Stimulated activated CD8-positive, alpha-beta memory T cell treated with anti-CD3 and anti-CD28 coated beads, Interleukin-4, amount 100 ng/mL, for 1 hour (primary cell): Measurements from ENCODE around the gene NEK6.

ENCODE experiments used
- DNase-seq, 2 donors: peaks; one replicate each; pipeline ENCODE4 v3.0.0-alpha.2; 2020; ENCODE audit warnings: low read depth in 2 of 2, low spot score in 1 of 2

The NEK6 gene

GRCh38 chr9:124260769-124261603 is 3.2 kb downstream of the NEK6 start:
- no peak for DNase-seq

DNA sequence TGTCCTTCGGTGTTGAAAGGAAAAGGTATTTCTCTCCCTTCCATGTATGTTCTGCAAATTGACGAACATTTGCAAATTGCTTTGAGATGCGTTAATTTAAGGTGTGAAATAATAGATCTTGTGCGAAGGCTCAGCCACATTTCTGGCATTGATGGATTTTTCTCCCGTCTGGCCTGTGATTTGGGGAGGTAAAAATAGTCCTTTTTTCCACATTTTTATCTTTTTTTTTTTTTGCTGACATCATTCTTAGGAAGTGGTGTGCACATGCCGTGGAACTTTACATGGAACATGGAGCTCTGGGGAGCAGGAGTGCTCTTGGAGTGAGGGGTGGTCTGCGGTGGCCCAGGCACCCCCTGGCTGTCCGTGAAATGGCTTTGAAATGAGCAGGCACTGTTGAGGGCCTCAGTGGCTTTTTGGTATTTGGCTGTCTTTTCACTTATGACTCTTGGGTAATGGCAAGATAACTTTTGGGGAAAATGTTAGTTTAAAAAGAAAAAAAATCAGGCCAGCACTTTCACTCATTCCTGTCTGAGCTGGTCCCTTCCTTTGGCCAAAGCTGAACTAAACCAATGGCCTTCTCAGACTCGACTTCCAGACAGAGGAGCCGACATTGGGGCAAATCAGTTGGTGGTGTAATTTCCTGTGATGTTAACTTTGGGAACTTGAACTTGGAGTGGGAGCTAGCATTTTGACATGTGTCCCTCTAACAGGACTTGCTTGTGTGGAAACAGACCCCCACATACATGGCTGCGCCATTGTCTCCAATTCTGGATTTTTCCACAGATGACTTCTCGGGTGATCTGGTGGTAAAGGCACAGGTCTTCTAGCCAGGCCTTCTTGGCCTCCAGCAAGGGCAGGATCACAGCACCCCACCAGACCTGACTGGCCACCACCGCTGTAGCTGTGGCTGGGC is 4.2 kb downstream of the NEK6 start:
- no peak for DNase-seq

DNA sequence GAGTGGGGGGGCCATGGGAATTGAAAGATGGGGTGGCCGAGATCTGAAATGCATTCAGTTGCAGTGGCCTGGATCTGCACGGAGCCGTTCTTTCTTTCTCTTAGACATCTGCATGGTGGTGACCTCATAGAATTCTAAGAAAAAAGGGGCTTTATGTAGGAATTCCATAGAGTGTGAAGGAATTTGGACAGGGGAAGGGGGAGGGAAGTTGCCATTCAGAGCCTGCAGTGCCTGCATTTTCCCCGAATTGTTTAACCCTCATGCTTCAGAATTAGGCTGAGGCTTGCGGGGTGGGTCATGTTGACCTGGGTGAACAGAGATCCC is 4.9 kb downstream of the NEK6 start:
- no peak for DNase-seq

- no peak for DNase-seq
Measured at GRCh38 chr9:124263213-124263612, 5.5 kb downstream of the NEK6 start.

DNA sequence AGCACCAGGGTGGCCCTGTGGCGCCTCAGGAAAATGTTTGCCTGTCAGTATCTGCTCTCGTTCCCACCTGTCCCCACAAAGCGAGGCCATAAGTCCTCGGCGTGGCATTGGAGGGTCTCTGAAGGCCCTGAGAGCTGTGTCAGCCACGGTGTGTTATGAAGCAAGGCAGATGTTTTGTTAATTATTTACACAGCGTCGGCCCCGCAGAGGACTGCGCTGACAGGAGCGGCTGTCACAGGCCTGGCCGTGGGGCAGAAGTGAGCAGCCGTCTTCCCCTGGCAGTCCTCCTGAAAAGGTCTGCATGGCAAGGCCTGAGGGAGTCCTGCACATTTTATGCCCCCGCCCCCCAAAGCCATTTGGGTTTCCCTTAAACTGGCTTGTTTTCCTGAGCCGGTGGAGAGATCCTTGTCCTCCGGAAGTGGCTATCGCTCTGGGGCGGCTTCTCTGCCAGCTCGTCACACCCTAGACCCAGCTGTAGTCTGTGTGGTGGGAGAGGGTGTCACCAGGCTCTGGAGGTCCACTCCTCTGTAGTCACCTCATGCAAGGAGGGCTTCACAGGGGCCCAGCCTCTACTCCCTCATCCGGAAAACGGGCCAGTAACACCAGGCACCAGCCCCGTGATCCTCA is 6.2 kb downstream of the NEK6 start:
- no peak for DNase-seq

GRCh38 chr9:124264823-124265233 is 7.1 kb downstream of the NEK6 start:
- DNase-seq = no peak

DNA sequence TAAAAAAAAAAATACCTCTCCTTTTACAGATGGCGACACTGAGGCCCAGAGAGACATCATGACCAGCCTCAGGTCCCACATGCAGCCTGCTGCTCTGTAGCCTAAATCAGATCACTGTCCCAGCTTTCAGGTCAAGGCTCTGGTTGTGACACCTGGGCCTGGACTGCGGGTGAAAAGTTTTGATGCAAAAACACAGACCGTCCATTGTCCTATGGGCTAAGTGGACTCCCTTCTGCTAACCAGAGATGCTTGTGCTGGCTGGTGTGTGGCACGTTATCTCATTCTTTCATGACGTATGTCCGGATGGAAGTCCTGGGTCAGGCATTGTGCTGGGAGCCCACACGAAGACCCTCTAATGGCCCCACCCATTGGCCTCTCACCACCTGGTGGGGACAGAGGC is 7.8 kb downstream of the NEK6 start:
- no peak for DNase-seq

DNA sequence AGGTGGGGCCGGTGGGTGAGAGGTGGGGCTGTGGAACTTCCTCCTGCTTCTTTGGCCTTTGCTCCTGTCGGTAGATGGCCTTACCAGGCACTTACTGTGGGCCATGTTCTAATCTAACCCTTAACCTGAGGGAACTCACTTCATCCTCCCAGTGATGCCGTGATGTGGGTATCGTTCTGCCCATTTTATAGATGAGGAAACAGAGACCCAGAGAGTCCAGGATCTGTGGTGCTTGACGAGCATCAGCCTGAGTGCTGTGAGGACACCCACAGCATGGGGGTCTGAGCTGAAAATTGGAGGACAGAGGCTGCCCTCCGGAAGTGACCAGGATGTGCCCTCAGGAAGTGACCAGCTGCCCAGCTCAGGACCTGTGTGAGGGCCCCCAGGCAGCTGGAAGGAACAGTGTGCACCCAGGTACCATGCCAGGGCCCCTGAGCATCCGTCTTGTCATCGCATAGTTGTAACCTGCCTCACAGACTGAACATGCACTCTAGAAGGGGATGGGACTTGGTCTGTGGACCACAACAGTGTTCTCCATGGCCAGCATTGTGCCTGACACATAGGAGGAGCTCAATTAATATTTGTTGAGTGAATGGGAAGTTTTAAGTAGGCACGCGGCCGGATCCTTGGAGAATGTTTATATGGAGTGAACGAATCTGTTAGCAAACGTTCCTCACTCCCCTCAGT is 8.5 kb downstream of the NEK6 start:
- no peak for DNase-seq

- DNase-seq = no peak
Measured at GRCh38 chr9:124266826-124267201, 9.1 kb downstream of the NEK6 start.

DNA sequence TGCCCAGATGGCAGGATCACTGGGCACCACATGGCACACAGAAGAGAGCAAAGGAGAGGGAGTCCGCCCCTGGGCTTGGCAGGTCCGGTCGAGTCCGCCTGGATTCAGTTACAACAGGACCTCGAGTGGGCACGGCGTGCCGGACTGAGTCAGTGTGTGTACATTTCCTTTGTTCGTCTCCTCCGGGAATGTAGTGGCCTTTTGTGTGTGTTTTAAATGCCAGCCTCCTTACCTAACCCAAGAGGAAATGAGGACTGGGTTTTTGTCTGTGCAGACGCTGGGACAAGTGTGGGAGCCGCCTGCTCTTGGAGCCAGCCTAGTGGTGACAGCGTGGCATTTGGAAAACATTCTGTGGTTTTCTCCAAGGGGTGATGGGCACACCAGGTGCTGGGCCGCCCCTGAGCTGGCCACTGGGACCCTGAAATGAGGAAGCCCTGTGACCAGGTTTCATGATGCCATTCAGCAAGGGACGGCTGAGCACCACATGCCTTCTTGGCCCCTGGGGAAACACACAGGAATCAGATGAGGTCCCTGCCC is 9.6 kb downstream of the NEK6 start:
- no peak for DNase-seq

GRCh38 chr9:124268248-124268647 is 10.5 kb downstream of the NEK6 start:
- DNase-seq = no peak

DNA sequence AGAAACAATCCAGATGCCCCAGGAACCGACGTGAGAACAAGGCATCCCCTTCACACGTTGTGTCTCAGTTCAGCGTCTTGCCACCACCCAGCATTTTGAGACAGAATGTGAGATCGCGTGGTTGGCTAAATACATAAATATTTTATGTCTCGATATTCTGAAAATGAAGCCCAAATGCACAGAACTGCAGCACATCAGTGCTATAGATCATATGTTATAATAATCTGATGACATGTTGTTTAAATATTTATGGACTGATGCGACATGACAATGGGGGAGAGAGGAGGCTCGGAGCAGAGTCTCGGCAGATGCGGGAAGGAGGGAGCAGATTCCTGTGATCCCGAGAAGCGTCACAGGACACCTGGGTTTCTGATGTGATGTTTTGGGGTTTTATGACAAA is 10.9 kb downstream of the NEK6 start:
- no peak for DNase-seq

- no peak for DNase-seq
Measured at GRCh38 chr9:124269556-124269955, 11.8 kb downstream of the NEK6 start.

- no peak for DNase-seq
Measured at GRCh38 chr9:124270504-124271335, 13.0 kb downstream of the NEK6 start.

GRCh38 chr9:124271660-124272059 is 13.9 kb downstream of the NEK6 start:
- no peak for DNase-seq

DNA sequence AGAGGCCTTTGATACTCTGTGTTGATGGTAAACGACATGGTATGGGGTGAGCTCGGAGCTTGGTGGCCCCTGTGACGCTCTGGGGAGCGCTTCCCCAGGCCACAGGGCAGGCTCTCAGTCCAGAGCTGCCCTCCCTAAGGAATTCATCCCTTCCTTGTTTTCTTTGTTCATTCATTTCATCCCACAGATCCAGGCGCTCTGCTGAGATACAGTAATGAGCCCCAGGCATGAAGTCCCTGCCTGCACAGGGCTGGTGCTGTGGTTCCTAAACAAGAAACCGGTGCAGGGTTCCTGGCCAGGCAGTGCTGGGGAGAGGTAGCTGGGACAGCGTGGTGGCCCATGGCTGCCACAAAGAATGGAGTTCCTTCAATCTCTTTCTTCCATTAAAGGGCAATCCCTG is 14.4 kb downstream of the NEK6 start:
- no peak for DNase-seq

DNA sequence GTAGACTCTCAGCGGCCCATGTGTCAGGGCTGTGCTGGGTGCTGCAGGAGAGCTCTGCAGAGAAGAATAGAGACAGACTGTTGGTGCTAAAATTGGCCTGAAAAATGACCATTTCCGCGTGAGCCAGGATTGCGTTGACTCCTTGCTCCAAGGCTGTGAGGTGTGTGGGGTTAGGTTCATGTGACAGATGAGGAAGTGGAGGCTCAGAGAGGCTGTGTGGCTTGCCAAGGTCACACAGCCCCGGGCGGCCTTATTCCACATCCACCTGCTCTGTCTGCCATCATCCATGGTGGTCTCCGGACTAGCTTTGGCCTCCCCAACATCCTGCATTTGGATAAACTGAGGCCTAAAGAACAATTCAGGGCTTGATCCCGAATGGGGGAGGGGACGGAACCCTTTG is 15.2 kb downstream of the NEK6 start:
- DNase-seq = no peak

GRCh38 chr9:124273427-124274160 is 15.8 kb downstream of the NEK6 start:
- DNase-seq = no peak

DNA sequence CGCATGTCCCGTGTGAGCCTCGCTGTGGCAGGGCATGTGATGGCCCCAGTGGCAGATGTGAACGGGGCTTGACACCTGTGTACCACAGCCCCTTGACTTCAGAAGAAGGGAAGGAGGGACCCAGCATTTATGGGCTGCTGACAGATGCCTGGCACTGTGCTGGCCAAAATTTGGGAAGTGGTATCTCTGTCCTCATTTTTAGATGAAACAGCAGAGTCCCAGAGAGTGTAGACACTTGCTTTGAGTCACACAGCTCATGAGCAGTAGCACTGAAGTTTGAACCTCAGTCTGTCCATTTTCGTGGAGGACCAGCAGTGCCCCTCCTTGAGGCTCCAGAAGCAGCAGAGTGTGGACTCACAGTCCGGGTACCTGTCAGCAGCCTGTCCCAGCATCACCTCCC is 16.5 kb downstream of the NEK6 start:
- DNase-seq = no peak

DNA sequence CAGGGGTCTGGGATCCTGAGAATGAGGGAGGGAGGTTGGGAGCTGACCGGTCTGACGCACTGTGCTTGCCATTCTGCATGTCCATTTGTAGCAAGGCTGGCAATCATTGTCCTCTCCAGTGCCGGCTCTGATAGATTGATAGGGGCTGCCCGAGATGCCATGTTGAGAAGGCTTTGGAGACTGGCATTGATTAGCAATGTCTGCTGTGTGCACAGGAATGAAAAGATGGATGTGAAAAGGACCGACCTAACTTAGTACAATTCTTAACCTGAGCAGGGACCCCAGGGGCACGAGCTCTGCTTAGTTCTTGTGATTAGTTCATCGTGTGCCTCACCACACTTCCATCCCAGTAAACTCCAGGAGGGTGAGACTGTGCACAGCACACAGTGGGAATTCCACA is 17.0 kb downstream of the NEK6 start:
- no peak for DNase-seq
